HL-60/S4 treated with phorbol 12-myristate 13-acetate at 8.2 ng/mL for 4 days and 3 days (cell line): ENCODE measurements around the gene SZT2.
"Not testable (repeated sequence)": the region's sequence is repeated elsewhere in the genome, so short reads cannot be mapped to it uniquely, and the experiment has no call there.

Experiments
- in situ Hi-C: fragments of 300-500 bp; cut with MboI; formaldehyde crosslinking; loops from 2 replicates; pipeline ENCODE4 v1.15.0; 2022; ENCODE audit warnings: low sequenced_read_pairs

Gene SZT2

GRCh38 chr1:43360616-43361015, 29.1 kb upstream of the SZT2 start:
- in situ Hi-C loops, result no loop called here

GRCh38 chr1:43363283-43363934, 26.3 kb upstream of the SZT2 start:
- in situ Hi-C loops, result no loop called here

GRCh38 chr1:43363935-43364525, 25.7 kb upstream of the SZT2 start:
- in situ Hi-C loops, result no loop called here

GRCh38 chr1:43365678-43366077, 24.0 kb upstream of the SZT2 start:
- in situ Hi-C loops, result no loop called here

- in situ Hi-C loops, result no loop called here
Measured at GRCh38 chr1:43366179-43366578, 23.5 kb upstream of the SZT2 start.

- in situ Hi-C loops, result no loop called here
Measured at GRCh38 chr1:43366601-43367025, 23.1 kb upstream of the SZT2 start.

- in situ Hi-C loops, result no loop called here
Measured at GRCh38 chr1:43367026-43367903, 22.4 kb upstream of the SZT2 start.

- in situ Hi-C loops, result no loop called here
Measured at GRCh38 chr1:43367904-43368645, 21.6 kb upstream of the SZT2 start, which contains the start of gene ELOVL1. Gene ELOVL1, minus strand, starts transcription at chr1:43368011. Its CDS starts 2,402 bp downstream, at chr1:43365609.

GRCh38 chr1:43368646-43369020, 21.1 kb upstream of the SZT2 start:
- in situ Hi-C loops, result no loop called here

GRCh38 chr1:43369779-43370178, 19.9 kb upstream of the SZT2 start:
- in situ Hi-C loops, result not testable (repeated sequence)

- in situ Hi-C loops, result no loop called here
Measured at GRCh38 chr1:43370564-43370963, 19.1 kb upstream of the SZT2 start.

- in situ Hi-C loops, result no loop called here
Measured at GRCh38 chr1:43372172-43372571, 17.5 kb upstream of the SZT2 start.

- in situ Hi-C loops, result no loop called here
Measured at GRCh38 chr1:43373066-43373940, 16.4 kb upstream of the SZT2 start.

GRCh38 chr1:43376723-43377235, 12.9 kb upstream of the SZT2 start:
- in situ Hi-C loops, result no loop called here

GRCh38 chr1:43377831-43378230, 11.9 kb upstream of the SZT2 start:
- in situ Hi-C loops, result no loop called here

GRCh38 chr1:43379476-43379875, 10.2 kb upstream of the SZT2 start:
- in situ Hi-C loops, result no loop called here

GRCh38 chr1:43381612-43382011, 8.1 kb upstream of the SZT2 start:
- in situ Hi-C loops, result no loop called here

GRCh38 chr1:43382027-43382779, 7.5 kb upstream of the SZT2 start:
- in situ Hi-C loops, result no loop called here

- in situ Hi-C loops, result no loop called here
Measured at GRCh38 chr1:43383449-43383848, 6.2 kb upstream of the SZT2 start.
